HG03045 (cell line): Measurements from ENCODE around the gene FBN3.
"Not testable (repeated sequence)": the region's sequence is repeated elsewhere in the genome, so short reads cannot be mapped to it uniquely, and the experiment has no call there.

Experiments used
- ATAC-seq: cut with Tn5 transposase; IDR thresholded peaks from one replicate; pipeline ENCODE4 v1.9.1; 2021; ENCODE audit warnings: mild to moderate bottlenecking, moderate library complexity; ENCODE audit not compliant: unreplicated experiment

Gene FBN3

DNA sequence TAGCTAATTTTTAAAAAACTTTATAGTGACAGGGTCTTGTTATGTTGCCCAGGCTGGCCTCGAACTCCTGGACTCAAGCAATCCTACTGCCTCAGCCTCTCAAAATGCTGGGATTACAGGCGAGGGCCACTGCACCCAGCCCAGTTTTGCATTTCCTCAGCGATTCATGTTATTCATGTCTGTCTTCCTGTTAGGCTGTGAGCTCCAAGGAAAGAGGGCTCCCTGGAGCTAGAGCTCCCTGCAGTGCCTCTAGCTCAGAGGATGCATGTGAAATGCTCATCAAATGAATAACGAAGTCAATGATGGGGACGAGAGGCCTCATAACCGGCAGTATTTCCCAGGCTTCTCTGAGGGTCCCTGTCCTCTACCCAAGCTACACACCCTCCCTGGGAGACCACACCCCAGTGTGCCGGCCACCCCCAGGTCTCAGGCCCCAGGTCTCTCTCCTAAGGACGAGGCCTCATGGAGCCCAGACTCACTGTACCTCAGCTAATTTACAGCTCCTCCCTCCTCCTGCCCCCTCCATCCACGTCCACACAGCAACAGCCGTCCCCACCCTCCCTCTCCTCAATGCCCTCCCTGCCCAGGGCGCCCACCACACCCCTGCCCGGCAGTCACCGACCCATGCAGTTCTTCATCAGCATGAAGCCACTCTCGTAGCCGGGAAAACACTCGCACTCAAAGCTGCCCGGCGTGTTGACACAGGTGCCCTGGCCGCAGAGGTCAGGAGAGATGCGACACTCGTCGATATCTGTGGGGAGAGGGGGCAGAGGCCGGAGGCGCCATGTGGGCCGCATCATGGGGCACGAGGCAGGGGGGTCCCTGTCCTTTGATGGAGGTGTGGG is 28.5 kb downstream of the FBN3 start:
- ATAC-seq: no peak

DNA sequence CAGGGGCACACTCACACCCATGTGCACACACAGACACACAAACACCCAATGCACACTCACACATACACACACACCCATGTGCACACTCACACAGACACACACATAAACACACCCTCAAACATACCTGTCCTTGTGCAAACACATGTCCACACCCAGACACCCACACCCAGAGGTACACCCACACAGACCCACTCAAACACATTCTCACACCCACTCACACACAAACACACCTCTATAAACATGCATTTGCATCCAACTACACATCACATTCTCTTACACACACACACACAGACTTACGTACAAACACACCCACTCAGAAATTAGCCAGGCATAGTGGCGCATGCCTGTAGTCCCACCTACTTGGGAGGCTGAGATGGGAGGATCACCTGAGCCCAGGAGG is 31.4 kb downstream of the FBN3 start:
- ATAC-seq: no peak

DNA sequence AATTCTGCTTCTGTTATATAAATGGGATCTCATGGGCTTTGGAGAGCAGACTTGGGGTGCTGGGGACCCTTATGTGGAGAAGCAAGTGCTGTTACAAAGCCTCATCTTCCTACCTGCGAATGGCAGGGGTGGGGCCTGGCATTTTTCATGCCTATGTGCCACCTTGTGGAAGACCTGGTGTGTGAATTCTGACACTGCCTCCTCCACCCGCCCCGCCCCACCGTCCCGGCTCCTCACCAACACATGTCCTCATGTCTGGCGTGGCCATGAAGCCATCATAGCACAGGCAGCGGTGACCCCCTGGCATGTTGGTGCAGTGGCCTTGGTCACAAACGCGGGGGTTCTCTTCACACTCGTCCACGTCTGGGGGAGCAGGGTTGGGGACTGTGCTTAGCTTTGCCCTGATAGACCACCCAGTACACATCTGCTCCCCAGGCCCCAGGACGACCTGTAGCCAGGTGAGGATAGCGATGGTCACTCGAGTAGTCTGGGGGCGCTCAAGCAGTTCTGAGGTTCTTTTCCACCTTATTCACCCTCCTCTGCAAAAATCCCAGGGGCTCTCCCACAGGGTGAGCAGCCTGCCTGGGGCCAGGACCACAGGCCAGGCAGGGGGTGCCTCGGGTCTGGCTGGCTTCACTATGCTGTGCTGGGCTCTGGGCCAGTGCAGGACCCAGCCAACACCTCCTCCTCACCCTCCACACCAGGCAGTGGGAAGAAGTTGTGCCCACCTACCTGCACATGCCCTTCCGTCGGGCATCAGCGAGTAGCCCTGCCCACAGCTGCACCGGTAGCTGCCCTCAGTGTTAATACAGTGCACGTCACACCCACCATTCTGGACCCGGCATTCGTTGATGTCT is 32.7 kb downstream of the FBN3 start:
- no peak for ATAC-seq

GRCh38 chr19:8115805-8116396 is 33.5 kb downstream of the FBN3 start:
- no peak for ATAC-seq

DNA sequence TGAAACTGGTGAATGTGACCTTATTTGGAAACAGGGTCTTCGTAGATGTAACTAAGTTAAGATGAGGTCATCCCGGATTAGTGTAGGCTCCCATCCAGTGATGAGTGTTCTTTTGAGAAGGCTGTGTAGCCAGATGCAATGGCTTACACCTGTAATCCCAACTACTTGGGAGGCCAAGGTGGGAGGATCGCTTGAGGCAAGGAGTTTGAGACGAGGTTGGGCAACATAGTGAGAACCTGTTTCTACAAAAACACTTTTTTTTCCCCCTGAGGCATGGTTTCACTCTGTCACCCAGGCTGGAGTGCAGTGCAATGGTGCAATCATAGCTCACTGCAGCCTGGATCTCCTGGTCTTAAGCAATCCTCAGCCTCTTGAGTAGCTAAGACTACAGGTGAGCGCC is 36.4 kb downstream of the FBN3 start:
- ATAC-seq: no peak

GRCh38 chr19:8111376-8111775 is 38.0 kb downstream of the FBN3 start:
- no peak for ATAC-seq

DNA sequence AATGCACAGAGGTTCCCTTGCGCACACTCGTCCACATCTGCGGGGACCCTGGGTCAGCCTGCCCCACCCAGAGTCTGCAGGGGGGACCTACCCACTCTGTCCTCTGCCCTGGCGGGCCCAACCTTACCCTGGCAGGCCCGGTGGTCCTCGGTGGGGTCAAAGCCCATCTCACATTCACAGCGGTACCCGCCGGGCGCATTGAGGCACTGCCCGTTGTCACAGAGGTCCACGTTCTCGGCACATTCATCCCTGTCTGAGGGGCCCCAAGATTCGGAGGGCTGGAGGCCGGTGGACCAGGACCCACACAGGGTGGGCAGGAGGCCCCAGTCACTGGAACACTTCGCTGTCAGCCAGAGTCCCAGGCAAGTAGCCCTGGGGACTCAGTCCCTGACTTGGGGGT is 38.5 kb downstream of the FBN3 start:
- no peak for ATAC-seq

DNA sequence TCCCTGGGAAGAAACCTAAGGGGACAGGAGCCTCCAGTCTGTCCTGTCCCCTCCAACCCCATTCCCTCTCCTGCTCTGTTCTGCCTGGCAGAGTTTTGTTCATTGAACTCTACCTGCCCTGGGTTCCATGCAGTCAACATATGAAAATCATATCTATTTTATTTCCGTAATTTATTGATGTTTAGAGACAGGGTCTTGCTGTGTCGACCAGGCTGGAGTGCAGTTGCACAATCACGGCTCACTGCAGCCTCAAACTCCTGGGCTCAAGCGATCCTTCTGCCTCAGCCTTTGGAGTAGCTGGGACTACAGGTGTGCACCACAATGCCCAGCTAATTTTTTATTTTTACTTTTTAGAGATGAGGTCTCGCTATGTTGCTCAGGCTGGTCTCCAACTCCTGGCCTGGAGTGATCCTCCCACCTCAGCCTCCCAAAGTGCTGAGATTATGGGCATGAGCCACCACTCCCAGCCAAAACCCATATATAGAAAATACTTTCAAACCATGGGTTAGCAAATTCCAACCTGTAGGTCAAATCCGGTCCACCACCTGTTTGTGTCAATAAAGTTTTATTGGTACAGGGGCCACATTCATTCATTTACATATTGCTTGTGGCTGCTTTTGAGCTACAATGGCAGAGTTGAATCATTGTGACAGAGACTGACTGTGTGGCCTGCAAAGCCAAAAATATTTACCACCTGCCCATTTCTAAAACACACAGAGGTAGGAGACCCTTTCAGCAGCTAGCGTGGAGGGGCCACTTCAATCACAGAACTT is 39.3 kb downstream of the FBN3 start:
- no peak for ATAC-seq

DNA sequence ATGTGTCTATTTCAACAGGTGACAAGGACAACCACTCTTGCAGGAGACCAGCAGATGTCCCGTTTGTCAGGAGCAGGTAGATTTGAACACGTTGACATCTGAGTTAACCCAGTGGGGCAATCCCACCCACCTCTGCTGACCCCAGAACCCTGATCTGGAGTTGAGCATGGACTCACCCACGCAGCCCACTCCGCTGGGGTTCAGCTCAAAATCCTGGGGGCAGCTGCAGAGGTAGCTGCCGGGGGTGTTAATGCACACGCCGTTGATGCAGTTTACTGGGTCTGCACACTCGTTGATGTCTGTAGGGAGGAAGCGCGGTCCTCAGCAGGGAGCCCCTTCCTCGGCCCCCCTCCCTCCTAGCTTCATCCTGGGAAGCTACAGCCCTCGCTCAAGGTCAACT is 39.9 kb downstream of the FBN3 start:
- no peak for ATAC-seq

DNA sequence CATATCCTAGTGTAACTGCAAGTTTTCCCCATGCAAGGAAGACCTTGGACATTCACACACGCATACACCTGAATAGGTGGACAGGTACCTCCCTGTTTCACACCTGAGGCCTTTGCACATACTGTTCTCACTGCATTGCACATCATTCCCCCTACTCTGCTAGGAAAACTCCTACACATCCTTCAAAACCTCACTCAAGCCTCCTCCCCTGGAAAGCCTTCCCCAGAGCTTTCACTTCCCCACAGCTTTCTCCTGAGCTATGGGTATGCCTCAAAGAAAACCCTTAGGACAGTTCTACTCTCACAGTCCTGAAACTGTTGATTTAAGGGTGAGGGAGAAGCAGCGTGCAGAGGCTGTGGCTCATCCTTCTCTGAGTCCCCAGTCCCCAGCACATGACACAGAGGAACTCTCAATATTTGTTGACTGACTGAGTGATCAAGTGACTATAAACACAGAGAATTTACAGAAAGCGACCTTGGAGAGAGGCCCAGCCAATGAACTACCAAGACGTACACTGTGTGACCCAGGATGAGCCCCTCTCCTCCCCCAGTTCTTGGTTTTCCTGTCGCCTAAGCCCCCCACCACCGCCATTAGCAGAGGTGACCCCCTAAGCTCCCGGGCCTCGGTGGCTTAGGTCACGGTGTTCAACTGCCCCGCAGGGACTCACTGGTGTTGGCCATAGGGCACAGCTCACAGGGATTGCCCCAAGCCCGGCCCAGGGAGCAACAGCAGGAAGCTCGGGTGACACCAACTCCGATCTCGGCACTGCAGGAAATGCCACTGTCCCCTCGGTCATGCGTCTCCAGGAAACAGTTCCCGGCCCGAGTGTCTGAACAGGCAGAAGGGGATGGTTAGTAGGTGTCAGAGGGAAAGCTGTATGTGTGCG is 40.6 kb downstream of the FBN3 start:
- ATAC-seq: no peak

DNA sequence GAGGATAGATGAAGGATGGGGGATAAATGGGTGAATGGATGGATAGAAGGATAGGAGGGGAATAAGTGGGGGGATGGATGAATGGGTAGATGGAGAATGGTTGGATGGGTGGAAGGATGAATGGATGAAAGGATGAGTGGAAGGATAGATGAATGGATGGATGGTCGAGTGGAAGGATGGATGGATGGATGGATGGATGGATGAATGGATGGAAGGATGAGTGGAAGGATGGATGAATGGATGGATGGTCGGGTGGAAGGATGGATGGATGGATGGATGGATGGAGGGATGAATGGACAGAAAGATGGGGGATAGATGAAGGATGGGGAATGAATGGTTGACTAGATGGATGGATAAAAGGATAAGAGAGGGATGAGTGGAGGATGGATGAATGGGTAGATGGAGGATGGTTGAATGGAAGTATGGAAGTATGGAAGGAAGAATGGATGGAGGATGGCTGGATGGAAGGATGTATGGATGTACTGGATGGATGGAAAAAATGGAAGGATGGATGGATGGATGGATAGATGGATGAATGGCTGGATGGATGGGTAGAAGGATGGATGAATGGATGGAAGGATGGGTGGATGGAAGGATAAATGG is 42.0 kb downstream of the FBN3 start:
- no peak for ATAC-seq

- no peak for ATAC-seq
Observed at GRCh38 chr19:8105471-8105870, 43.9 kb downstream of the FBN3 start.

DNA sequence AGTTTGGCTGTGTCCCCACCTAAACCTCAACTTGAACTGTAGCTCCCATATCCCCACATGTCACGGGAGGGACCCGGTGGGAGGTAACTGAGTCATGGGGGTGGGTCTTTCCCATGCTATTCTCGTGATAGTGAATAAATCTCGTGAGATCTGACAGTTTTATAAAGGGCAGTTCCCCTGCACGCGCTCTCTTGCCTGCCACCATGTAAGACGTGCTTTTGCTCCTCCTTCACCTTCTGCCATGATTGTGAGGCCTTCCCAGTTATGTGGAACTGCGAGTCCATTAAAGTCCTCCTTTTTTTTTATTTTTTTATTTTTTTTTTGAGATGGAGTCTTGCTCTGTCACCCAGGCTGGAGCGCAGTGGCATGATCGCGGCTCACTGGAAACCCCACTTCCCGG is 47.5 kb downstream of the FBN3 start:
- ATAC-seq: not testable (repeated sequence)

DNA sequence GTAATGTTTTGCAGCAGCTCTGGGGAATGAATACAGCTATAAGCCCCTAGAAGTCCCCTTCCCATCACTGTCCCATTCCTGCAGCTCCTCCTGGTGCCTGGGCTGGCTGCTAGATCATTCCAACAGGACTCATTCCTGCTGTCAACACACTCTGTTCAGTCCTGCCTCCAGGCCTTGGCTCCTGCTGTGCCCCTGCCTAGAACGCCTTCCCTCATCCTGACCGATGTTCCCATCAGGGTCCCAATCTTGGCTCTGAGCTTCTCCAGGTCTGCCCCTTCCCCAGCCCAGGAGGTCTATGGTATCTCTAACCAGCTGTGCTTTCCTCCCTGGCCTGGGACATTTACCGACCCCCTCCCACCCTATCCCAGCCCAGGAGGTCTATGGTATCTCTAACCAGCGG is 48.1 kb downstream of the FBN3 start:
- no peak for ATAC-seq

DNA sequence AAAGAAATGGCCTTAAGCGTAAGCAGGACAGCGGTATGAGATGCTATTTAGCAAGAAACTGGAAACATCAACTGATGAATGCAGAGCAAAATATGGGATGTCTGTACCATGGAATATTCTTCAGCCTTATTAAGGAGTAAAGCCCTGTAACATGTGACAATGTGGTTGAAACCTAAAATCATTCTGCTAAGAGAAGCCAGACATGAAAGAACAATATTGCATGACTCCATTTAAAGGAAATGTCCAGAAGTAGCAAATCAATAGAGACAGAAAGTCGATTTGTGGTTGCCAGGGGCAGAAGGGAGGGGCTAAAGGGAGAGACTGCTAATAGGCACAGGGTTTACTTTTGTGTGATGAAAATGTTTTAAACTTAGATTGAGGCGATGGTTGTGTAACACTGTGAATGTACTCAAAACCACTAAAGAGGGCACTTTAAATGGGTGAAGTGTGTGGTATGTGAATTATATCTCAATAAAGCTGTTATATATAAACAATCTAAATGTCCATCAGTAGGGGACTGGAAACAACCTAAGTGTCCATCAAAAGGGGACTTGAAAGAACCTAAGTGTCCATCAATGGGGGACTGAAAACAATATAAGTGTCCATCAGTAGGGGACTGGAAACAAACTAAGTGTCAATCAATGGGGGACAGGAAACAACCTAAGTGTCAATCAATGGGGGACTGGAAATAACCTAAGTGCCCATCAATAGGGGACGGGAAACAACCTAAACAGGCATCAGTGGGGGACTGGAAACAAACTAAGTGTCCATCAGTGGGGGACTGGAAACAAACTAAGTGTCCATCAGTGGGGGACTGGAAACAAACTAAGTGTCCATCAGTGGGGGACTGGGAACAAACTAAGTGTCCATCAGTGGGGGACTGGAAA is 51.5 kb downstream of the FBN3 start:
- no peak for ATAC-seq

- no peak for ATAC-seq
Observed at GRCh38 chr19:8097198-8097597, 52.2 kb downstream of the FBN3 start.

- ATAC-seq: no peak
Observed at GRCh38 chr19:8096071-8096470, 53.3 kb downstream of the FBN3 start.

GRCh38 chr19:8095354-8095886 is 54.0 kb downstream of the FBN3 start:
- no peak for ATAC-seq
